OCI-LY7 (cell line): ENCODE data around the gene TRHDE. TPM values are rescaled to one million over a fixed set of nuclear protein-coding genes. Genes with fewer than 3 reads are reported as not detected.
A peak's percentile ranks its signal among the peaks of the same experiment; 100 is the strongest.

Source experiments
- BruUV-seq: library from RNA; stranded (reverse); fragments of 400-500 nt; replicated peaks from 2 replicates; lab custom pipeline; 2021; lab: Mats Ljungman, UMichigan
- CTCF ChIA-PET: fragments of 300-600 bp; sonication (Branson Sonifier 250); formaldehyde crosslinking; loops from one replicate; lab custom pipeline; 2022; ENCODE audit warnings: antibody characterized with exemption; ENCODE audit not compliant: unreplicated experiment; lab: Charles Lee
- POLR2A ChIA-PET: fragments of 300-600 bp; sonication (Branson Sonifier 250); formaldehyde crosslinking; loops from one replicate; lab custom pipeline; 2022; ENCODE audit warnings: antibody characterized with exemption; lab: Charles Lee
- DNase-seq: peaks from one replicate; pipeline ENCODE4 v3.0.0-alpha.2; 2015; ENCODE audit warnings: low spot score
- H2AFZ ChIP-seq: fragments of 200-600 bp; sonication (generic), shearing (Covaris generic); 2 replicates; pipeline ENCODE4 v1.6.1; 2014; ENCODE audit warnings: mild to moderate bottlenecking, antibody characterized with exemption, low read length, moderate library complexity
- H3K27ac ChIP-seq: fragments of 200-600 bp; sonication (generic); 2 replicates; pipeline ENCODE4 v1.5.1; 2014; ENCODE audit warnings: mixed run types, low read depth, mild to moderate bottlenecking, moderate library complexity, low read length, inconsistent platforms; ENCODE audit not compliant: poor library complexity, severe bottlenecking
- H3K36me3 ChIP-seq: fragments of 200-600 bp; sonication (generic); 2 replicates; pipeline ENCODE4 v1.6.1; 2014; ENCODE audit warnings: mild to moderate bottlenecking, antibody characterized with exemption, low read length, moderate library complexity, mixed read lengths; ENCODE audit not compliant: insufficient read depth
- H3K4me1 ChIP-seq: fragments of 200-600 bp; sonication (generic); 2 replicates; pipeline ENCODE4 v1.5.1; 2014; ENCODE audit warnings: mild to moderate bottlenecking, low read length; ENCODE audit not compliant: insufficient read depth, poor library complexity, severe bottlenecking
- H3K4me2 ChIP-seq: fragments of 200-600 bp; sonication (generic); 2 replicates; pipeline ENCODE4 v1.6.1; 2014; ENCODE audit warnings: mild to moderate bottlenecking, low read length
- H3K4me3 ChIP-seq: fragments of 200-600 bp; sonication (generic); 2 replicates; pipeline ENCODE4 v1.5.1; 2014; ENCODE audit warnings: mild to moderate bottlenecking, low read depth, low read length; ENCODE audit not compliant: poor library complexity, severe bottlenecking
- H3K79me2 ChIP-seq: fragments of 200-600 bp; sonication (generic); 2 replicates; pipeline ENCODE4 v1.6.1; 2016; ENCODE audit warnings: low read depth, mild to moderate bottlenecking, low read length, moderate library complexity, mixed read lengths; ENCODE audit not compliant: insufficient read depth
- H3K9me2 ChIP-seq: fragments of 200-600 bp; sonication (generic); 2 replicates; pipeline ENCODE4 v1.6.1; 2016; ENCODE audit warnings: mild to moderate bottlenecking, low read length, mixed read lengths; ENCODE audit not compliant: insufficient read depth
- H3K9me3 ChIP-seq: fragments of 200-600 bp; sonication (generic); 2 replicates; pipeline ENCODE4 v1.6.1; 2014; ENCODE audit warnings: mild to moderate bottlenecking, mixed run types, low read length, mixed read lengths
- H4K20me1 ChIP-seq: fragments of 200-600 bp; sonication (generic); 2 replicates; pipeline ENCODE4 v1.6.1; 2014; ENCODE audit warnings: mild to moderate bottlenecking, antibody characterized with exemption, low read length, moderate library complexity, mixed read lengths; ENCODE audit not compliant: insufficient read depth
- EZH2phosphoT487 ChIP-seq: fragments of 200-600 bp; sonication (generic); IDR thresholded peaks from 2 replicates; pipeline ENCODE4 v1.6.1; 2018; ENCODE audit warnings: low read depth, borderline replicate concordance, mild to moderate bottlenecking, mixed run types, antibody characterized with exemption, low read length, moderate library complexity, mixed read lengths
- intact Hi-C: fragments of 100-400 bp; cut with micrococcal nuclease; formaldehyde crosslinking; loops from one replicate; pipeline ENCODE4 v1.10.0; 2022; ENCODE audit not compliant: unreplicated experiment
- total RNA-seq, 2 experiments: library from RNA; depleted of rRNA in 1 of 2; stranded (reverse); fragments of >200 nt in 1 of 2; shearing (Covaris generic) in 1 of 2; gene quantifications; 2 replicates each; pipeline ENCODE4 v1.2.3, GENCODE V29; 2014 to 2022
- TF ChIP-seq, protein P1 (sequence below): fragments of 200-600 bp; sonication (generic); conservative IDR thresholded peaks from 2 replicates; pipeline ENCODE4 v1.5.1; 2014; ENCODE audit warnings: mild to moderate bottlenecking, antibody characterized with exemption, low read length, moderate library complexity, mixed read lengths

TRHDE gene
- total RNA-seq, 2 experiments from 2014 or later = not detected

DNA sequence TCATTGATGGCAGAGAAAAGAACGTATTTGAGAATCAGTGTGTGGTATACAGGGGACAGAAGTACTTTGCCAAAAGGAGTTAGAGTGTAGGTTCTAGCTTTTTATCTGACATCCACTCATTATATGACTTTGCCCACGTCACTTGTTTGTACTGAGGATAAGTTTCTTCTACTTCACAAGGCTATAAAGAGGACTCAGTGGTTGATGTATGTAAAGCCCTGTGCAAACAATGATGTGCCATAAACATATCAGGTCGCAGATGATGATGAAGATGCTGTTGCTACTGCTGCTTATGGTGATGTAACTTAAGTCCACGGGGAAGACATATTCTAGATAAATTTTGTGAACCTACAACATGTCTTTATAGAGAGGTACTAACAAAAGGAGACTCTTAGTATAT, 66.3 kb downstream of the TRHDE start:
- Histone ChIP-seq H3K36me3 (no peaks in the 10 kb centered on the region), H2AFZ (no peak overlapping the region), H4K20me1 (no peaks in the 10 kb centered on the region), H3K4me3 (no peak overlapping the region), H3K9me3 (no peaks in the 10 kb centered on the region), H3K9me2 (no peaks in the 10 kb centered on the region), H3K4me2 (no peak overlapping the region), H3K79me2 (no peaks in the 10 kb centered on the region), H3K27ac (no peak overlapping the region), H3K4me1 (no peaks in the 10 kb centered on the region)
- ChIA-PET CTCF (no interaction called here), POLR2A (interaction anchor here (0.8 kb wide), 1 partner anchor 616 kb away, joined by 3 read pairs; no protein-coding TSS in a partner anchor)
- DNase-seq = no peak
- BruUV-seq = no TSS peak
- intact Hi-C loops = no loop called here
- TF ChIP-seq, protein P1, sequence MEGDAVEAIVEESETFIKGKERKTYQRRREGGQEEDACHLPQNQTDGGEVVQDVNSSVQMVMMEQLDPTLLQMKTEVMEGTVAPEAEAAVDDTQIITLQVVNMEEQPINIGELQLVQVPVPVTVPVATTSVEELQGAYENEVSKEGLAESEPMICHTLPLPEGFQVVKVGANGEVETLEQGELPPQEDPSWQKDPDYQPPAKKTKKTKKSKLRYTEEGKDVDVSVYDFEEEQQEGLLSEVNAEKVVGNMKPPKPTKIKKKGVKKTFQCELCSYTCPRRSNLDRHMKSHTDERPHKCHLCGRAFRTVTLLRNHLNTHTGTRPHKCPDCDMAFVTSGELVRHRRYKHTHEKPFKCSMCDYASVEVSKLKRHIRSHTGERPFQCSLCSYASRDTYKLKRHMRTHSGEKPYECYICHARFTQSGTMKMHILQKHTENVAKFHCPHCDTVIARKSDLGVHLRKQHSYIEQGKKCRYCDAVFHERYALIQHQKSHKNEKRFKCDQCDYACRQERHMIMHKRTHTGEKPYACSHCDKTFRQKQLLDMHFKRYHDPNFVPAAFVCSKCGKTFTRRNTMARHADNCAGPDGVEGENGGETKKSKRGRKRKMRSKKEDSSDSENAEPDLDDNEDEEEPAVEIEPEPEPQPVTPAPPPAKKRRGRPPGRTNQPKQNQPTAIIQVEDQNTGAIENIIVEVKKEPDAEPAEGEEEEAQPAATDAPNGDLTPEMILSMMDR = no peak
- TF ChIP-seq EZH2phosphoT487 = no peak

DNA sequence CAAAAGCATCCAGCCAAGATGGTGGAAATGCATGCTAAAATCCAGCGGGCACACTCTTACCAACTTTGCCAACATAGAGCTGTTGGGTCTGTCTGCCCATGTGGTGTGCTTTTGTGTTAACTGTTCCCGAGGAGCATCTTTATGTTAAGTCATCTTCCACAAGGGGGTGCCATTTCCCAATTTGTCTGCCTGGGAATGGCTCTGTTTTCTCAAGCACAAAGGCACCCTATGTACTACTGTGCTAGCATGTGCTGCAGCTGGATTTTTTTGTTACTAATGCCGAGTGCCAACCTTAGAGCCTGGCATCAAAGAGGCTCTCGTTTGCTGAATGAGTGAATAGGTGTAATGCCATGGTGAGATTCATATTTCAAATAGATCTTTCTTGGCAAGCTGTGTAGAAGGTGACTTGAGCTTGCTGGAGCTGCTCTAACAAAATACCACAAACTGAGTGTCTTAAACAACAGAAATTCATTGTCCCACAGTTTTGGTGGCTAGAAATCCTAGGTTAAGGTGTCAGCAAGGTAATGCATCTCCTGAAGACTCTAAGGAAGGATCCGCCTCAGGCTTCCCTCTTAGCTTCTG, 74.3 kb downstream of the TRHDE start:
- H3K4me3 ChIP-seq = no peak overlapping the region
- no peak overlapping the region for H3K27ac ChIP-seq
- DNase-seq = peak; percentile 73
- no peaks in the 10 kb centered on the region for H3K9me3 ChIP-seq
- H3K79me2 ChIP-seq = no peaks in the 10 kb centered on the region
- H3K9me2 ChIP-seq = no peaks in the 10 kb centered on the region
- H3K4me2 ChIP-seq = no peak overlapping the region
- no peaks in the 10 kb centered on the region for H3K36me3 ChIP-seq
- no peak overlapping the region for H2AFZ ChIP-seq
- ChIA-PET CTCF (no interaction called here), POLR2A (no interaction called here)
- no TSS peak for BruUV-seq
- TF ChIP-seq EZH2phosphoT487 = no peak
- TF ChIP-seq, protein P1 = peak; percentile 80
- no peaks in the 10 kb centered on the region for H3K4me1 ChIP-seq
- intact Hi-C loops = no loop called here
- no peaks in the 10 kb centered on the region for H4K20me1 ChIP-seq

DNA sequence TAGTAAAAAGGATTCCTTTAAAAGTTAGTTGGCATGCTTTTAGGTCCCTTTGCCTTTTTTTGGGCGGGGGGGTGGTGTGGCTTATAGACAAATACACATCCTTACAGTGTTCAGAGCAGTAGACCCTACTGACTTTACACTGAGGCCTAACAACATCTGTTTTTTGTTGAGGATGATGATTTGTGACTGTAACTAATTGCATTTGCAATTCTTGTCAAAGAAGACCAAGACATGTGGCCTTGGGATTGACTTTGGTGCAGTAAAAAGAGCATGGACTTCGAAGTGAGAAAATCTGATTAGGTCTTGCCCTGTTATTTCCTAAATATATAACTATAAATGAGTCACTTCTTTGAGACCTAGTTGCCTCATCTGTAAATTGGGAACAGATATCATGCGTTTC, 77.3 kb downstream of the TRHDE start:
- Histone ChIP-seq H3K27ac (no peak overlapping the region), H3K4me2 (no peak overlapping the region), H2AFZ (no peak overlapping the region), H3K79me2 (no peaks in the 10 kb centered on the region), H3K4me3 (no peak overlapping the region), H3K4me1 (no peaks in the 10 kb centered on the region), H3K9me2 (no peaks in the 10 kb centered on the region), H3K36me3 (no peaks in the 10 kb centered on the region), H4K20me1 (no peaks in the 10 kb centered on the region), H3K9me3 (no peaks in the 10 kb centered on the region)
- DNase-seq = no peak
- no TSS peak for BruUV-seq
- POLR2A ChIA-PET = no interaction called here
- intact Hi-C loops = no loop called here
- CTCF ChIA-PET = no interaction called here
- TF ChIP-seq EZH2phosphoT487 = no peak
- TF ChIP-seq, protein P1 = no peak
